GM18873 (cell line): Measurements from ENCODE around the gene KCNH2.
"Not testable (repeated sequence)": the region's sequence is repeated elsewhere in the genome, so short reads cannot be mapped to it uniquely, and the experiment has no call there.

Experiments
- ATAC-seq: cut with Tn5 transposase; IDR thresholded peaks from one replicate; pipeline ENCODE4 v1.9.1; 2021; ENCODE audit warnings: mild to moderate bottlenecking, moderate library complexity, moderate number of reproducible peaks; ENCODE audit not compliant: unreplicated experiment, low FRiP score

KCNH2 gene

GRCh38 chr7:150916670-150917069, 61.5 kb downstream of the KCNH2 start:
- no peak for ATAC-seq

GRCh38 chr7:150914966-150915365, 63.2 kb downstream of the KCNH2 start:
- no peak for ATAC-seq

- ATAC-seq: no peak
These were observed 63.9 kb downstream of the KCNH2 start for GRCh38 chr7:150914196-150914595.

- no peak for ATAC-seq
These were observed 65.7 kb downstream of the KCNH2 start for GRCh38 chr7:150912427-150912826.

- ATAC-seq: no peak
These were observed 66.4 kb downstream of the KCNH2 start for GRCh38 chr7:150911590-150912267.

- no peak for ATAC-seq
These were observed 67.1 kb downstream of the KCNH2 start for GRCh38 chr7:150910996-150911422.

GRCh38 chr7:150910305-150910995, 67.7 kb downstream of the KCNH2 start:
- ATAC-seq: not testable (repeated sequence)

- no peak for ATAC-seq
These were observed 68.7 kb downstream of the KCNH2 start for GRCh38 chr7:150909200-150909995.

GRCh38 chr7:150908173-150908572, 69.9 kb downstream of the KCNH2 start:
- ATAC-seq: no peak

- no peak for ATAC-seq
These were observed 73.9 kb downstream of the KCNH2 start for GRCh38 chr7:150904011-150904909.

GRCh38 chr7:150903606-150904005, 74.5 kb downstream of the KCNH2 start:
- ATAC-seq: no peak

- ATAC-seq: no peak
These were observed 75.8 kb downstream of the KCNH2 start for GRCh38 chr7:150902078-150903033.

GRCh38 chr7:150901160-150902035, 76.7 kb downstream of the KCNH2 start:
- no peak for ATAC-seq

GRCh38 chr7:150900675-150901074, 77.4 kb downstream of the KCNH2 start:
- no peak for ATAC-seq

- no peak for ATAC-seq
These were observed 79.6 kb downstream of the KCNH2 start for GRCh38 chr7:150898475-150899011.

- ATAC-seq: peak; percentile 75
These were observed 80.3 kb downstream of the KCNH2 start for GRCh38 chr7:150897502-150898474.
